H1 (cell line): ENCODE measurements around the gene ZNF140. TPM values are rescaled to one million over a fixed set of nuclear protein-coding genes. Genes with fewer than 3 reads are reported as not detected.

Experiments used
- CTCF ChIA-PET: fragments of 300-600 bp; sonication (Branson Sonifier 250); formaldehyde crosslinking; loops from one replicate; lab custom pipeline; 2021; ENCODE audit not compliant: partially characterized antibody; lab: Charles Lee
- POLR2A ChIA-PET: fragments of 300-600 bp; sonication (Branson Sonifier 250); formaldehyde crosslinking; loops from one replicate; lab custom pipeline; 2021; ENCODE audit warnings: inconsistent platforms; ENCODE audit not compliant: partially characterized antibody; lab: Charles Lee
- DNase-seq, 2 experiments: peaks; one replicate each; pipeline versions ENCODE4 v3.0.0 to v3.0.0-alpha.2; 2010 to 2022; ENCODE audit warnings: low spot score in 2 of 2, low read depth in 1 of 2, mixed read lengths in 1 of 2
- FAIRE-seq: peaks from 2 replicates; lab custom pipeline; 2011; peaks lifted over from hg19 to GRCh38; lab: Jason Lieb, UNC
- H2AFZ ChIP-seq: 2 replicates; pipeline ENCODE4 v1.8.1; 2012; ENCODE audit warnings: low read length, inconsistent platforms
- H2AK5ac ChIP-seq: 2 replicates; pipeline ENCODE4 v1.6.1; 2013; ENCODE audit warnings: low read depth, low read length
- H2BK120ac ChIP-seq: replicated peaks from 2 replicates; pipeline ENCODE3; 2013; ENCODE audit warnings: low read depth, low read length, inconsistent platforms
- H2BK12ac ChIP-seq: 2 replicates; pipeline ENCODE4 v1.6.1; 2013; ENCODE audit warnings: low read depth, low read length
- H2BK15ac ChIP-seq: 2 replicates; pipeline ENCODE4 v1.6.1; 2013; ENCODE audit warnings: low read length
- H2BK20ac ChIP-seq: 2 replicates; pipeline ENCODE4 v1.6.1; 2013; ENCODE audit warnings: low read length
- H2BK5ac ChIP-seq: 2 replicates; pipeline ENCODE4 v1.6.1; 2013; ENCODE audit warnings: low read depth, low read length
- H3K14ac ChIP-seq: 2 replicates; pipeline ENCODE4 v1.6.1; 2013; ENCODE audit warnings: inconsistent platforms; ENCODE audit not compliant: insufficient read length
- H3K18ac ChIP-seq: 2 replicates; pipeline ENCODE4 v1.6.1; 2013; ENCODE audit warnings: low read length; ENCODE audit errors: extremely low read depth
- H3K23ac ChIP-seq: 2 replicates; pipeline ENCODE4 v1.6.1; 2013; ENCODE audit warnings: inconsistent platforms; ENCODE audit not compliant: insufficient read length
- H3K23me2 ChIP-seq: 2 replicates; pipeline ENCODE4 v1.6.1; 2013; ENCODE audit warnings: low read depth, low read length
- H3K27ac ChIP-seq: 2 replicates; pipeline ENCODE4 v1.6.1; 2011; ENCODE audit warnings: low read depth, low read length, inconsistent platforms
- H3K27me3 ChIP-seq, 4 experiments: replicated peaks in 1 of 4; 1 replicate in 1 of 4; 2 replicates in 3 of 4; pipeline versions ENCODE4 v1.6.1 to v1.8.1; 2011 to 2013; ENCODE audit warnings: low read length in 3 of 4, mild to moderate bottlenecking in 3 of 4, inconsistent platforms in 2 of 4, mixed read lengths in 2 of 4, moderate library complexity in 1 of 4; ENCODE audit not compliant: control insufficient read depth in 3 of 4, insufficient read depth in 3 of 4; ENCODE audit errors: extremely low read depth in 1 of 4
- H3K36me3 ChIP-seq, 4 experiments: 2 replicates each; pipeline versions ENCODE4 v1.6.1 to v1.8.1; 2011 to 2013; ENCODE audit warnings: mild to moderate bottlenecking in 4 of 4, low read length in 3 of 4, moderate library complexity in 2 of 4, control low read depth in 1 of 4, inconsistent platforms in 1 of 4; ENCODE audit not compliant: insufficient read depth in 4 of 4, control insufficient read depth in 2 of 4
- H3K4ac ChIP-seq: replicated peaks from 2 replicates; pipeline ENCODE3; 2013; ENCODE audit warnings: low read length, low read depth, mixed read lengths, inconsistent platforms; ENCODE audit not compliant: insufficient read length
- H3K4me1 ChIP-seq, 4 experiments: replicated peaks in 1 of 4; 1 replicate in 1 of 4; 2 replicates in 3 of 4; pipeline versions ENCODE4 v1.6.1 to v1.8.1; 2011 to 2013; ENCODE audit warnings: low read length in 3 of 4, inconsistent platforms in 2 of 4, mixed read lengths in 1 of 4; ENCODE audit not compliant: insufficient read depth in 4 of 4, control insufficient read depth in 3 of 4
- H3K4me2 ChIP-seq, 2 experiments: 2 replicates each; pipeline versions ENCODE4 v1.6.1 to v1.8.1; 2011 to 2013; ENCODE audit warnings: low read depth in 2 of 2, low read length in 2 of 2, control low read depth in 1 of 2, inconsistent platforms in 1 of 2, mild to moderate bottlenecking in 1 of 2; ENCODE audit not compliant: insufficient read depth in 1 of 2
- H3K4me3 ChIP-seq, 4 experiments: fragments of 200-600, 300-600 bp in 1 of 4; sonication (generic), shearing (Covaris generic), sonication (Bioruptor Twin) in 1 of 4; 2 replicates each; pipeline versions ENCODE4 v1.5.1 to v1.8.1; 2011 to 2016; ENCODE audit warnings: low read length in 4 of 4, low read depth in 3 of 4, control low read depth in 2 of 4, inconsistent platforms in 2 of 4, mild to moderate bottlenecking in 2 of 4, mixed read lengths in 1 of 4, moderate library complexity in 1 of 4; ENCODE audit not compliant: insufficient read depth in 2 of 4; ENCODE audit errors: extremely low read depth in 1 of 4
- H3K56ac ChIP-seq: replicated peaks from 2 replicates; pipeline ENCODE3; 2013; ENCODE audit warnings: low read depth, mild to moderate bottlenecking, mixed read lengths, low read length, inconsistent platforms; ENCODE audit not compliant: insufficient read length
- H3K79me1 ChIP-seq: 2 replicates; pipeline ENCODE4 v1.6.1; 2013; ENCODE audit warnings: low read depth, low read length, control low read depth
- H3K79me2 ChIP-seq, 2 experiments: 2 replicates each; pipeline versions ENCODE4 v1.6.1 to v1.8.1; 2012 to 2013; ENCODE audit warnings: low read length in 2 of 2, mild to moderate bottlenecking in 2 of 2, inconsistent platforms in 1 of 2; ENCODE audit not compliant: insufficient read depth in 2 of 2, control insufficient read depth in 1 of 2
- H3K9ac ChIP-seq, 4 experiments: replicated peaks in 1 of 4; 1 replicate in 1 of 4; 2 replicates in 3 of 4; pipeline versions ENCODE4 v1.6.1 to v1.8.1; 2011 to 2013; ENCODE audit warnings: low read depth in 3 of 4, low read length in 3 of 4, control low read depth in 2 of 4, mild to moderate bottlenecking in 2 of 4, moderate library complexity in 2 of 4, inconsistent platforms in 1 of 4; ENCODE audit errors: extremely low read depth in 1 of 4
- H3K9me3 ChIP-seq, 2 experiments: 2 replicates each; pipeline versions ENCODE4 v1.6.1 to v1.8.1; 2012 to 2013; ENCODE audit warnings: mild to moderate bottlenecking in 2 of 2, moderate library complexity in 2 of 2, control low read depth in 1 of 2, inconsistent platforms in 1 of 2, low read depth in 1 of 2, low read length in 1 of 2, mixed read lengths in 1 of 2; ENCODE audit not compliant: insufficient read depth in 2 of 2
- H4K20me1 ChIP-seq, 2 experiments: replicated peaks in 1 of 2; 2 replicates each; pipeline versions ENCODE3 to v1.8.1; 2011 to 2013; ENCODE audit warnings: inconsistent platforms in 2 of 2, low read length in 2 of 2, mild to moderate bottlenecking in 1 of 2; ENCODE audit not compliant: insufficient read depth in 2 of 2, control insufficient read depth in 1 of 2
- H4K5ac ChIP-seq: 2 replicates; pipeline ENCODE4 v1.6.1; 2013; ENCODE audit warnings: low read length, low read depth, mixed read lengths, inconsistent platforms; ENCODE audit not compliant: insufficient read length
- H4K8ac ChIP-seq: 2 replicates; pipeline ENCODE4 v1.8.0; 2013; ENCODE audit warnings: mild to moderate bottlenecking, moderate library complexity, low read length, inconsistent platforms; ENCODE audit not compliant: insufficient read depth; ENCODE audit errors: extremely low read depth
- H4K91ac ChIP-seq: replicated peaks from 2 replicates; pipeline ENCODE3; 2013; ENCODE audit warnings: low read length, mixed read lengths, inconsistent platforms; ENCODE audit not compliant: insufficient read length
- CEBPB ChIP-seq: IDR thresholded peaks from 2 replicates; pipeline ENCODE4 v1.6.1; 2012; ENCODE audit warnings: low read depth, low read length
- CREB1 ChIP-seq: IDR thresholded peaks from 2 replicates; pipeline ENCODE4 v1.6.1; 2012; ENCODE audit warnings: inconsistent platforms
- JUND ChIP-seq: IDR thresholded peaks from 2 replicates; pipeline ENCODE4 v1.6.1; 2011; ENCODE audit warnings: mild to moderate bottlenecking, improper control_type of control experiment, low read length
- KDM4A ChIP-seq: IDR thresholded peaks from one replicate; pipeline ENCODE4 v1.7.1; 2012; ENCODE audit warnings: low read depth, mild to moderate bottlenecking, moderate library complexity, low read length, inconsistent platforms; ENCODE audit not compliant: severe bottlenecking
- MAX ChIP-seq: IDR thresholded peaks from 2 replicates; pipeline ENCODE4 v1.6.1; 2012; ENCODE audit warnings: inconsistent platforms
- POU5F1 ChIP-seq: IDR thresholded peaks from 2 replicates; pipeline ENCODE4 v1.6.1; 2011; ENCODE audit warnings: low read depth, mild to moderate bottlenecking, low read length, moderate library complexity
- RFX5 ChIP-seq: IDR thresholded peaks from 2 replicates; pipeline ENCODE4 v1.6.1; 2011; ENCODE audit warnings: low read depth, low read length, improper control_type of control experiment, borderline replicate concordance
- RXRA ChIP-seq: IDR thresholded peaks from 2 replicates; pipeline ENCODE4 v1.6.1; 2011; ENCODE audit warnings: low read depth, mild to moderate bottlenecking, low read length, moderate library complexity; ENCODE audit not compliant: insufficient read depth
- WGBS, 2 experiments: shearing (Covaris generic) in 1 of 2; methylation state at CpG; one replicate each; pipeline versions ENCODE4 v1.1.6 to v1.1.7; 2013 to 2015; ENCODE audit warnings: low lambda C conversion rate in 2 of 2, mixed read lengths in 2 of 2, inconsistent platforms in 1 of 2, low coverage in 1 of 2, missing lambda C conversion rate in 1 of 2; ENCODE audit not compliant: insufficient replicate concordance in 2 of 2, insufficient coverage in 1 of 2, insufficient read length in 1 of 2; ENCODE audit errors: extremely low coverage in 1 of 2, missing lambda C conversion rate in 1 of 2; 5-methylcytosine and 5-hydroxymethylcytosine counted together
- polyA plus RNA-seq, 7 experiments: library from polyadenylated mRNA; depleted of rRNA in 3 of 7; stranded (reverse) in 5 of 7; unstranded in 2 of 7; fragments of >200 nt in 5 of 7; fragments of 200-250 nt in 2 of 7; gene quantifications; 1 replicate in 5 of 7; 2 replicates in 1 of 7; 4 replicates in 1 of 7; pipeline versions ENCODE4 v1.2.1 to v1.2.3, GENCODE V29; 2011 to 2013; ENCODE audit warnings: missing spikeins in 2 of 7, mixed read lengths in 2 of 7
- total RNA-seq: library from RNA; stranded (reverse); fragmentation: NEBNext Ultra II Directional; extraction: Animal tissue kit (Norgen Biotek cat#: 25700); gene quantifications from 2 replicates; pipeline ENCODE4 v1.2.1, GENCODE V29; 2021

ZNF140 gene
- total and polyA plus RNA-seq, 2 of the 8 experiments (the other 6 are each of a cell fraction or from before 2014, with no cell fraction given): 7.5 to 14.3 TPM

- Histone ChIP-seq H3K4ac (no peak overlapping the region), H3K4me2 (no peak overlapping the region), H4K5ac (no peak overlapping the region), H3K4me1 (no peaks in the 10 kb centered on the region), H3K9me3 (peaks cover 72 to 74% of the 10 kb centered on the region in 2 experiments), H3K23ac (no peak overlapping the region), H3K23me2 (no peaks in the 10 kb centered on the region; the same call in 1 of the 2 replicates), H3K79me2 (peaks cover 0 to 24% of the 10 kb centered on the region in 2 experiments; a peak in 2 of 4 replicates), H3K56ac (no peak overlapping the region), H4K91ac (no peak overlapping the region), H3K14ac (no peak overlapping the region), H2BK120ac (no peak overlapping the region), H2BK5ac (no peak overlapping the region), H3K18ac (no peak overlapping the region), H3K9ac (no peak overlapping the region), H3K79me1 (peaks cover 2% of the 10 kb centered on the region; the same call in 1 of the 2 replicates), H3K36me3 (peaks cover 6 to 81% (median 49%) of the 10 kb centered on the region in 4 experiments), H3K27ac (no peak overlapping the region), H4K20me1 (no peaks in the 10 kb centered on the region), H2BK20ac (no peak overlapping the region), H3K27me3 (no peaks in the 10 kb centered on the region), H2BK12ac (no peak overlapping the region), H4K8ac (no peak overlapping the region), H2AFZ (no peak overlapping the region), H3K4me3 (no peak overlapping the region), H2AK5ac (no peak overlapping the region), H2BK15ac (no peak overlapping the region)
- TF ChIP-seq POU5F1: no peak
- TF ChIP-seq MAX: no peak
- TF ChIP-seq JUND: no peak
- TF ChIP-seq RXRA: no peak
- TF ChIP-seq CEBPB: no peak
- no peak for TF ChIP-seq RFX5
- no peak for TF ChIP-seq CREB1
- TF ChIP-seq KDM4A: no peak
- no peak for DNase-seq
- WGBS, 2 experiments: 96% methylated on average over 2 of the region's 2 CpGs; no CpG with 5 or more reads in 1 of the 2 experiments
- POLR2A ChIA-PET: no interaction called here
- CTCF ChIA-PET: no interaction called here
- no peak for FAIRE-seq
Measured at GRCh38 chr12:133124674-133125073, 44.0 kb downstream of the ZNF140 start.
